T-helper 2 cell treated with Interferon-gamma antibody and Interleukin-4, amounts not matched to agents 5 μg/mL and 100 μg/mL, for 36 hours (primary cell): ENCODE measurements around the gene SPINK1.
"Not testable (repeated sequence)": the region's sequence is repeated elsewhere in the genome, so short reads cannot be mapped to it uniquely, and the experiment has no call there.

Source experiments
- DNase-seq: peaks from one replicate; pipeline ENCODE4 v3.0.0; 2021; ENCODE audit warnings: low spot score
- H3K27ac Mint-ChIP-seq: one replicate; pipeline ENCODE4 v1.8.0; 2021; ENCODE audit warnings: mild to moderate bottlenecking, mixed read lengths
- H3K27me3 Mint-ChIP-seq: one replicate; pipeline ENCODE4 v1.8.0; 2021; ENCODE audit warnings: low read depth, mixed read lengths
- H3K36me3 Mint-ChIP-seq: one replicate; pipeline ENCODE4 v1.8.0; 2021; ENCODE audit warnings: low read depth, mixed read lengths
- H3K4me1 Mint-ChIP-seq: one replicate; pipeline ENCODE4 v1.8.0; 2021; ENCODE audit warnings: low read depth, mixed read lengths
- H3K4me3 Mint-ChIP-seq: one replicate; pipeline ENCODE4 v1.8.0; 2022; ENCODE audit warnings: mild to moderate bottlenecking, moderate library complexity, mixed read lengths
- H3K9me3 Mint-ChIP-seq: one replicate; pipeline ENCODE4 v1.8.0; 2021; ENCODE audit warnings: mixed read lengths

Gene SPINK1, protein sequence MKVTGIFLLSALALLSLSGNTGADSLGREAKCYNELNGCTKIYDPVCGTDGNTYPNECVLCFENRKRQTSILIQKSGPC

DNA sequence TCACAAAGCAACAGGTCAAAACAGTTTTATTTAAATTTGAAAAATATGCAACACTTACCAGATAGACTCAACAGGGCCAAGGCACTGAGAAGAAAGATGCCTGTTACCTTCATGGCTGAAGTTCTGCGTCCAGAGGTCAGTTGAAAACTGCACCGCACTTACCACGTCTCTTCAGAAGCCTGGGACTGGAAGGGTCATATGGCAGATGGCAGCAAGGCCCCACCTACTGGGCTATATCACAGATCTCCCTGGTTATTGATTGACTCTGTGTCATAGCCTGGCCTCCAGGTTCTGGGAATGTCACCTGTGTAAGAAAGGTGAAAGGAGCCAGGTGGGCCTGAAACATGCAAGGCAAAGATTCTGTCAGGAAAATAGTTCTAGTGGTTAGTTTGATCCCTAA lies at the start of gene SPINK1:
TSS of gene SPINK1 (minus strand) at position 207 of the 400 bp plus-strand sequence. CDS start at position 113, 94 bp downstream.
- no peak within 1 kb of the TSS for H3K4me3 Mint-ChIP-seq
- no peaks in the 10 kb centered on the region for H3K4me1 Mint-ChIP-seq
- H3K27me3 Mint-ChIP-seq, result peaks cover 16% of the 10 kb centered on the region
- H3K27ac Mint-ChIP-seq, result no peak within 1 kb of the TSS
- H3K36me3 Mint-ChIP-seq, result no peaks in the 10 kb centered on the region
- DNase-seq, result no peak
- no peaks in the 10 kb centered on the region for H3K9me3 Mint-ChIP-seq

DNA sequence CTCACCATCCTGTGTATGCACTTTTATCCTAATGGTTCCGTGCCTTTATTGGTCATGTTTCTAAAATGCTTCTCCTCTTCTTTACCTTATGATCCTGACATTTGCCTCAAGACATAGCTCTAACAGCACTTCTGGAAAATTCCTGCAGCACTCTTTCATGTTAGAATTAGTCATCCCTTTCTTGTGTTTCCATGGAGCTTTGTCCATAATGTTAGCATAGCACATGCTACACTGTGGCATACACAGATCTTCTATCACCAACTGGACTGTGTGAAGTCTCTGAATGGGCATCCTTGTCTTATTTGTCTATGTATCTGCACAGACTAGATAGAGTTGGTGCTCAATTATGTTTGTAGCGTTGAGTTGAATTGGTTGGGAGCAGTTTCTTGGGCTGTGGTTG lies 49.0 kb upstream of the SPINK1 start:
- no peaks in the 10 kb centered on the region for H3K9me3 Mint-ChIP-seq
- H3K36me3 Mint-ChIP-seq, result no peaks in the 10 kb centered on the region
- H3K27ac Mint-ChIP-seq, result no peak overlapping the region
- H3K4me1 Mint-ChIP-seq, result no peaks in the 10 kb centered on the region
- no peak for DNase-seq
- no peak overlapping the region for H3K4me3 Mint-ChIP-seq
- no peaks in the 10 kb centered on the region for H3K27me3 Mint-ChIP-seq

DNA sequence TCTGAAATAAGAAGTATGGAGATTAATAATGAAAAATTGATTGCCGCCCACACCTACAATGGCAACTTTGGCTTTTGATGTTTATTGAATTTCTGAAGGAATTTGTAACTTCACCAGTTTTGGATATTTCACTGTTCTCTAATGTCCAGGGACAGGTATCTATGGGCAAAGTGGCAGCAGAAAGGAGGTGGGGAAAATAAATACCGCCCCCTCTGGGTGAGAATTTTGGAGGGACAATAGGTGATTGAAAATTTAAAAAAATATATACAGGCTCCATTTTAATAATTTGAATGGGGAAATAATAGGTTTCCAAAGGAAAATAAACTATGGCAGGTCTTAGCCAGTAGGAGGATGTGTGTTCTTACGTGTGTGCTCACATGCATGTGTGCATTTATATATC lies 48.3 kb upstream of the SPINK1 start:
- Mint-ChIP-seq H3K4me1 (no peaks in the 10 kb centered on the region), H3K27me3 (no peaks in the 10 kb centered on the region), H3K27ac (no peak overlapping the region), H3K9me3 (no peaks in the 10 kb centered on the region), H3K4me3 (no peak overlapping the region), H3K36me3 (no peaks in the 10 kb centered on the region)
- no peak for DNase-seq

DNA sequence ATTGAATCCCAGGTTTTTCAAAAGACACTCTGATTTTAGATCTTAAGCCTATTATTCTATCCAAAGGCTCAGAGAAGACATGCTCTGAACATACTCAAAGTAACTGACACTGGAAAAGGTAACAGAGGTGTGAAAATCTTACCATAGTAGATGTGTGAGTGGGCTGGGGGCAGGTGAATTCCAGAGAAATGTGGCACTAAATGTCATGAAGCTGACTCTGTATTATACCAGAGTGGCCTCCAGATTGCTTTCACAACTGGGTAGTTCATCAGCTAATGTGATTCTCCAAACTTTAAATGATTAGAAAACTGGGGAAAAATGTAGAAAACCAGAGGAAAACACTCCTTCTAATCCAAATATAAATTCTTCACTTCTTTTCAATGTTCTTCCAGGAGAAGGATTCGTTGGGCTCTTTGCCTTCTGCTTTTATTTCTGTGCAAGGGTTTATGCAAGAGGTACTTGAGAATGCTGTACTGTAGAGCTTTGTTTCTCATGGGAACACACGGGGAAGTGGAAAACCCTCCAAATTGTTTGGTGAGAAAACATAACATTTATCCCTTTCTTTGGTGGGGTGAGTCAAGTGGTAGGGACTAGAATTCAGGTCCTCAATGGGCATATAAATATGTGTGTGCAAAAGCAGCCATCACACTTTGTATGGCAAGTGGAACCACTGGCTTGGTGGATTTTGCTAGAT lies 46.7 kb upstream of the SPINK1 start, which contains the start of gene SCGB3A2:
TSS of gene SCGB3A2 (plus strand) at position 646 of the 694 bp plus-strand sequence. CDS start 93 bp downstream, outside the sequence.
- H3K4me1 Mint-ChIP-seq, result no peaks in the 10 kb centered on the region
- H3K9me3 Mint-ChIP-seq, result no peaks in the 10 kb centered on the region
- H3K36me3 Mint-ChIP-seq, result no peaks in the 10 kb centered on the region
- H3K27me3 Mint-ChIP-seq, result no peaks in the 10 kb centered on the region
- H3K27ac Mint-ChIP-seq, result no peak within 1 kb of the TSS
- no peak for DNase-seq
- H3K4me3 Mint-ChIP-seq, result no peak within 1 kb of the TSS

DNA sequence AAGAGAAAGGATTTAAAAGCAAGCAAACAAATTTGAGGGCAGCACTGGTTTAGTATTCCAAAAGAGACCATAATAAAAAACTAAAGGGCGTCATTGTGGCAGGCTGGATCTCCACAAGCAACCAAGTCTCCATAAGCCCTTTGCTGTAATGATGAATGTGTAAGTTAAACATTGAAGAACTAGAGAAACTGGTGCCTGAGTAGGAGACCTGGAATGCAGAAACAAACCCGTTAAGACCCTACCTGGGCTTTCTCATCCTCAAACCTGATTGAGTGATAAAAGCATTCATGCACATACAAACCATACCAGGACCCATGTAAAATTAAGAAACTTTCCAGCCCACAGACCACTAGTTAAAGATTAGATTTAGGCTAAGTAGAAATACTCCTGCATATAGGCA lies 45.2 kb upstream of the SPINK1 start:
- no peaks in the 10 kb centered on the region for H3K4me1 Mint-ChIP-seq
- no peak for DNase-seq
- H3K27me3 Mint-ChIP-seq, result no peaks in the 10 kb centered on the region
- H3K4me3 Mint-ChIP-seq, result no peak overlapping the region
- H3K36me3 Mint-ChIP-seq, result no peaks in the 10 kb centered on the region
- H3K27ac Mint-ChIP-seq, result no peak overlapping the region
- H3K9me3 Mint-ChIP-seq, result no peaks in the 10 kb centered on the region

DNA sequence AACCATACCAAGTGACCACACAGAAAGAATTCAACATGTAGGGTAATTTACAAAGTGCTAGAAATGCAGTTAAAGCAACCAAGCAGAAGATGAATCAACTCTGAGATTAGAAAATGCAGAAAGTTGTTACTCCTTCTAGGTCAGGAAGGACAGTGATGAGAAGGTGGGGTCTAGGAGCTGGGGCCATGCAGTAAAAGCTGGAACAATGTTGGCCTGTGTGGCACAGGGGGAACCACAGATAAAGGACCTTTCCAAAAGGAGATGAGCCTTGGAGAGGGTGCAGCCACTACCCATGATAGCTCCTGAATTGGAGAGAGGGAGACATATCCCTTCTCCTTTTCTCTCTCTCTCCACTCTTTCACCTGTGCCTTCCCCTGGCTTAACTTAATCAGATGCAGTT lies 44.7 kb upstream of the SPINK1 start:
- no peak for DNase-seq
- no peak overlapping the region for H3K4me3 Mint-ChIP-seq
- H3K4me1 Mint-ChIP-seq, result no peaks in the 10 kb centered on the region
- H3K27me3 Mint-ChIP-seq, result no peaks in the 10 kb centered on the region
- H3K27ac Mint-ChIP-seq, result no peak overlapping the region
- no peaks in the 10 kb centered on the region for H3K9me3 Mint-ChIP-seq
- no peaks in the 10 kb centered on the region for H3K36me3 Mint-ChIP-seq

DNA sequence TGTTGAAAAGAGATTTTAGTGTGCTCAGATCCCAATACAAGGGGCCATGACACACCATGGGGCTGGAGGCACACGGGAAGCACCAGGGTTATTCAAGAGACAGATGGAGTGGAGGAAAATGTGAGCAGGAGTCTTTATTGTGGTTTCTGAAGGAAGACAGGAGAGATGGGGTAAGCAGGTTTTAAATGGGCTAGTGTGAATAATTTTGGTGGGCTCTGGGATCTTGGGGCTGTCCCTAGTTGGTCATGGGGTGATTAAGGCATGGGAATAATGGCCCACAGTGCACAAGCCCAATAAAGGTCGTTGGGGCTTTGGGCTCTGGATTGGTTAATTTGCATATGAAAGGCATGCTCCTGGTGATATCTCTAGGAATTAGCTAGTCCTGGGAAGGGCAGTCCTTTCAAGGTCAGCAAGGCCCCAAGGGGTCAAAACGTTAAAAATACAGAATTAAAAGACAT lies 43.5 kb upstream of the SPINK1 start:
- Mint-ChIP-seq H3K27ac (no peak overlapping the region), H3K4me1 (no peaks in the 10 kb centered on the region), H3K27me3 (no peaks in the 10 kb centered on the region), H3K4me3 (no peak overlapping the region), H3K36me3 (no peaks in the 10 kb centered on the region), H3K9me3 (no peaks in the 10 kb centered on the region)
- DNase-seq, result no peak

DNA sequence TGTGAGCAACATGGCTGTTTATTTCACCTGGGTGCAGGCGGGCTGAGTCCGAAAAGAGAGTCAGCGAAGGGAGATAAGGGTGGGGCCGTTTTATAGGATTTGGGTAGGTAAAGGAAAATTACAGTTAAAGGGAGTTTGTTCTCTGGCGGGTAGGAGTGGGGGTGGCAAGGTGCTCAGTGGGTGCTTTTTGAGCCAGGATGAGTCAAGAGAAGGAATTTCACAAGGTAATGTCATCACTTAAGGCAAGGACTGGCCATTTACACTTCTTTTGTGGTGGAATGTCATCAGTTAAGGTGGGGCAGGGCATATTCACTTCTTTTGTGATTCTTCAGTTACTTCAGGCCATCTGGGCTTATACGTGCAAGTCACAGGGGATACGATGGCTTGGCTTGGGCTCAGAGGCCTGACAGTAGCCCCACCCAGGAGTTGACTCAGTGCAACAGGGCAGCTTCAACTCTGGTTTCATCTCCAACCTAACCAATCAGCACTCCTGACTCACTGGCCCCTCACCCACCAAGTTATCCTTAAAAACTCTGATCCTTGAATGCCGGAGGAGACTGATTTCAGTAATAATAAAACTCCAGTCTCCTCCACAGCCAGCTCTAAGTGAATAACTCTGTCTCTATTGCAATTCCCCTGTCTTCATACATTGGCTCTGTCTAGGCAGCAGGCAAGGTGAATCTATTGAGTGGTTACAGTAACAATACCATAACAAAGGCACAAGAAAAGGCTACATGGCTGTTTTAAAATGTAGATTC lies 42.8 kb upstream of the SPINK1 start:
- not testable (repeated sequence) for H3K27me3 Mint-ChIP-seq, DNase-seq, H3K4me1 Mint-ChIP-seq, H3K36me3 Mint-ChIP-seq, H3K9me3 Mint-ChIP-seq, H3K4me3 Mint-ChIP-seq, H3K27ac Mint-ChIP-seq

DNA sequence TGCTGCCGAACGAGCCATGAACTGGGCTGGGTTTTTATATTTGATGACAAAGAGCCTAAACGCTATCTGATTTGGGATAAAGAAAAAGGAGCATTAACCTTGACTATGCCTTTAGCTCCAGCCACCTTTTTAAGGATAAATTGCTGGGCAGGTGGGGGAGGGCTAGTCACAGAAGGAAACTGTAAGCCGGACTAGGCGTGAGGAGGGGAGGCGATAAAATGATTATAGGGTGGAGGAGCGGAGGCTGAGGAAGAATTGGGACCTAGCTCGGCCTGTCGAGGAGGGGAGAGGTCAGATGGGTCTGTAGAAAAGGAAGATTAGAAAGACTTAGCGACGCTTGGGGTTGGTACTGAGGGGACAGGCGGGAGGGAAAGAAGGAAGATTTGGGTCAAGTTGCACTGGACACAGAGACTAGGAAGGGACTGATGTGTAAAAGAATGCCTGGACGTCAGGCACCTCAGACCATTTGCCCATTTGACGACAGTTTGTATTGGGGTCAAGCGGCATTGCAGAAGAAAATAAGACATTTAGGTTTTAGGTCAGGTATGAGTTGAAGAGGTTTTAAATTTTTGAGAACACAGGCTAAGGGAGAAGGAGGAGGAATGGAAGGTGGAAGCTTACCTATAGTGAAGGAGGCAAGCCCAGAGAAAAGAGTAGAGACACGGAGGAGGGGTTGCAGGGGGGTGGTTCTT lies 41.4 kb upstream of the SPINK1 start:
- H3K27me3 Mint-ChIP-seq, H3K4me1 Mint-ChIP-seq, H3K4me3 Mint-ChIP-seq, H3K27ac Mint-ChIP-seq, H3K9me3 Mint-ChIP-seq, DNase-seq, H3K36me3 Mint-ChIP-seq: not testable (repeated sequence)

DNA sequence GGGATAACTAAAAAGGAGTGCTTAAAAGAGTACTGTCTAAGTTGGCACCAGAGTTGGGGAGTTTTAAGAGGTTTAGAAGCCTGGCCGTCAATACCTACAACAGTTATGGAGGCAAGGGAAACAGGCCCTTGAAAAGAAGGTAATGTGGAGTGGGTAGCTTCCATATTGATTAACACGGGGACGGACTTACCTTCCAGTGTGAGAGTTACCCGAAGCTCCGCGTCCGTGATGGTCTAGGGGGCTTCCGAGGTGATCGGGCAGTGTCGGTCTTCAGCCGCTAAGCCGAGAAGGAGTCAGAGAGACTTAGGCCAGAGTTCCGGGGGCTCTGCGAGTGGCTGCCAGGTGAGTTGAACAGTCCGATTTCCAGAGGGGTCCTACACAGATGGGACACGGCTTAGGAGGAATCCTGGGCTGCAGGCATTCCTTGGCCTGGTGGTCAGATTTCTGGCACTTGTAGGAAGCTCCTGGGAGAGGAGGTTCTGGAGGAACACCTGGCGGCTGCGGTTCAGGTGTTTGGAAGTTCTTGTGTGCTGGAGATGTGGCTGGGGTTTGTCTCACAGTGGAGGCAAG lies 40.6 kb upstream of the SPINK1 start:
- H3K27ac Mint-ChIP-seq, H3K9me3 Mint-ChIP-seq, H3K4me1 Mint-ChIP-seq, H3K36me3 Mint-ChIP-seq, H3K4me3 Mint-ChIP-seq, H3K27me3 Mint-ChIP-seq, DNase-seq: not testable (repeated sequence)

DNA sequence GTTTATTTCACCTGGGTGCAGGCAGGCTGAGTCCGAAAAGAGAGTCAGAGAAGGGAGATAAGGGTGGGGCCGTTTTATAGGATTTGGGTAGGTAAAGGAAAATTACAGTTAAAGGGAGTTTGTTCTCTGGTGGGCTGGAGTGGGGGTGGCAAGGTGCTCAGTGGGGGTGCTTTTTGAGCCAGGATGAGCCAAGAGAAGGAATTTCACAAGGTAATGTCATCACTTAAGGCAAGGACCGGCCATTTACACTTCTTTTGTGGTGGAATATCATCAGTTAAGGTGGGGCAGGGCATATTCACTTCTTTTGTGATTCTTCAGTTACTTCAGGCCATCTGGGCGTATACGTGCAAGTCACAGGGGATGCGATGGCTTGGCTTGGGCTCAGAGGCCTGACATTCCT lies 38.4 kb upstream of the SPINK1 start:
- H3K27ac Mint-ChIP-seq, H3K27me3 Mint-ChIP-seq, H3K4me1 Mint-ChIP-seq, DNase-seq, H3K9me3 Mint-ChIP-seq, H3K36me3 Mint-ChIP-seq, H3K4me3 Mint-ChIP-seq: not testable (repeated sequence)

DNA sequence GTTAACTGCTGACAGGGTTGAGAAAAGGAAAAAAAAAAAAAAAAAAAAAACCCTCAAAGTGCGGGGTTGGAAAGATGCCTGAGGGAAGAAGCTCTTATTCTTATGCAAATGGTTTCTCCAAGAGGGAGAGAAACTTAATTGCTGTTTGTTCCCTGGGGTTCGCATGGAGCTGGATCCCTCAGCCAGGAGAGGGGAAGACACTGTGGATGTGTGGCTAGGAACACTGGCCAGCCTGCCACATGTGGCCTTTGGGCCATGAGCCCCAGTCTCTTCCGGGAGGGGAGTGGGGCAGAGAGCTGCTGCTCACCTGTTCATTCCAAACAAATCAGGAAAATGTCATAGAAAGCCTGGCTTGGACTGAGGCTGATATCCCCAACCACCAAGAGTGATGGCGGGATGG lies 37.6 kb upstream of the SPINK1 start:
- no peaks in the 10 kb centered on the region for H3K36me3 Mint-ChIP-seq
- no peaks in the 10 kb centered on the region for H3K4me1 Mint-ChIP-seq
- DNase-seq, result no peak
- H3K27ac Mint-ChIP-seq, result no peak overlapping the region
- no peak overlapping the region for H3K4me3 Mint-ChIP-seq
- no peaks in the 10 kb centered on the region for H3K27me3 Mint-ChIP-seq
- H3K9me3 Mint-ChIP-seq, result no peaks in the 10 kb centered on the region

DNA sequence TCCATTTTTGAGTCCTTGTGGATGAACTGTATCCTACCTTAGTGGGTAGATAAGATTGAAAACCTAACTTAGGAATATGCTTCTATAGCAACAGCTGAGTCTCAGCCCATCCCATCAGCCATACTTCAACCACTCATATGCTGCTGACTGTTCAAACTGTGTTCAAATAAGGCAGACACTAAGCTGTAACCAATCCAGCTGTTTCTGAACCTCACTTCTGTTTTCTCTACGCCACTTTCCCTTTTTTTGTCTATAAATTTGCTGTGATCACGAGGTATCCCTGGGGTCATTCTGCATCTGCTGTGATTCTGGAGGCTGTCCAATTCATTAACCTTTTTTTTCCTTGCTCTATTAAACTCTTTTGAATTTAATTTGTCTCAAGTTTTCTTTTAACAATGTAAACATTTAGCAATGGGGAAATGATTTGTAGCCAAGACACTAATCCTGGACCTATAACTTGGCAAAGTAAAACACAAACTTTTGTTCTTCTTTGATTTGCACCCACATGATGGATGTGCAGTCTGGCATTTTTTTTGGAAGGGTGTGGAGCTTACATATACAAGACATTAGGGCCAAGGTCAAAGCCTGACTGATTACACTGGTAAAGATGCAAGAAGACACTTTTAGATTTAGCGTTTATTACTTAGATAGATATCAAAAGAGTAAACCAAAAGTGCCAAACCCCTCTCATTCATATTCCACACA lies 32.1 kb upstream of the SPINK1 start:
- no peak for DNase-seq
- Mint-ChIP-seq H3K9me3 (no peaks in the 10 kb centered on the region), H3K27ac (no peak overlapping the region), H3K36me3 (no peaks in the 10 kb centered on the region), H3K4me1 (no peaks in the 10 kb centered on the region), H3K4me3 (no peak overlapping the region), H3K27me3 (peaks cover 9% of the 10 kb centered on the region)
